Neural crest cell (in vitro differentiated cells): ENCODE data around the gene GPC6. TPM values are rescaled to one million over a fixed set of nuclear protein-coding genes. Genes with fewer than 3 reads are reported as not detected.

Experiments
- DNase-seq: peaks from one replicate; pipeline ENCODE4 v3.0.0; 2021; ENCODE audit warnings: low read depth, mixed read lengths, low spot score
- H3K27ac Mint-ChIP-seq: one replicate; pipeline ENCODE4 v1.8.0; 2021; ENCODE audit warnings: mild to moderate bottlenecking, mixed read lengths; ENCODE audit not compliant: unreplicated experiment
- H3K27me3 Mint-ChIP-seq: 2 replicates; pipeline ENCODE4 v1.8.0; 2021; ENCODE audit warnings: low read depth, mild to moderate bottlenecking, mixed read lengths
- H3K36me3 Mint-ChIP-seq: 2 replicates; pipeline ENCODE4 v1.8.0; 2021; ENCODE audit warnings: low read depth, mild to moderate bottlenecking, mixed read lengths
- H3K4me1 Mint-ChIP-seq: 2 replicates; pipeline ENCODE4 v1.8.0; 2021; ENCODE audit warnings: mixed read lengths
- H3K4me3 Mint-ChIP-seq: one replicate; pipeline ENCODE4 v1.8.0; 2021; ENCODE audit warnings: mild to moderate bottlenecking, mixed read lengths
- H3K9me3 Mint-ChIP-seq: 2 replicates; pipeline ENCODE4 v1.8.0; 2021; ENCODE audit warnings: mixed read lengths
- total RNA-seq: library from RNA; stranded (reverse); gene quantifications from 2 replicates; pipeline ENCODE4 v1.2.1, GENCODE V29; 2021
- TF ChIP-seq, protein P1 (sequence below): fragments of 200-600 bp; sonication (generic); conservative IDR thresholded peaks from 2 replicates; pipeline ENCODE4 v1.5.0; 2021; ENCODE audit warnings: antibody characterized with exemption, mild to moderate bottlenecking

GPC6 gene
- total RNA-seq, 1 donor from 2014 or later: 13.4 TPM

- Mint-ChIP-seq H3K27ac (no peak overlapping the region), H3K36me3 (no peaks in the 10 kb centered on the region), H3K9me3 (no peaks in the 10 kb centered on the region), H3K4me1 (peaks cover 34% of the 10 kb centered on the region), H3K27me3 (no peaks in the 10 kb centered on the region), H3K4me3 (no peak overlapping the region)
- TF ChIP-seq, protein P1, sequence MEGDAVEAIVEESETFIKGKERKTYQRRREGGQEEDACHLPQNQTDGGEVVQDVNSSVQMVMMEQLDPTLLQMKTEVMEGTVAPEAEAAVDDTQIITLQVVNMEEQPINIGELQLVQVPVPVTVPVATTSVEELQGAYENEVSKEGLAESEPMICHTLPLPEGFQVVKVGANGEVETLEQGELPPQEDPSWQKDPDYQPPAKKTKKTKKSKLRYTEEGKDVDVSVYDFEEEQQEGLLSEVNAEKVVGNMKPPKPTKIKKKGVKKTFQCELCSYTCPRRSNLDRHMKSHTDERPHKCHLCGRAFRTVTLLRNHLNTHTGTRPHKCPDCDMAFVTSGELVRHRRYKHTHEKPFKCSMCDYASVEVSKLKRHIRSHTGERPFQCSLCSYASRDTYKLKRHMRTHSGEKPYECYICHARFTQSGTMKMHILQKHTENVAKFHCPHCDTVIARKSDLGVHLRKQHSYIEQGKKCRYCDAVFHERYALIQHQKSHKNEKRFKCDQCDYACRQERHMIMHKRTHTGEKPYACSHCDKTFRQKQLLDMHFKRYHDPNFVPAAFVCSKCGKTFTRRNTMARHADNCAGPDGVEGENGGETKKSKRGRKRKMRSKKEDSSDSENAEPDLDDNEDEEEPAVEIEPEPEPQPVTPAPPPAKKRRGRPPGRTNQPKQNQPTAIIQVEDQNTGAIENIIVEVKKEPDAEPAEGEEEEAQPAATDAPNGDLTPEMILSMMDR: no peak
- DNase-seq: no peak
These were observed 1083.0 kb downstream of the GPC6 start for GRCh38 chr13:94309576-94309975.

DNA sequence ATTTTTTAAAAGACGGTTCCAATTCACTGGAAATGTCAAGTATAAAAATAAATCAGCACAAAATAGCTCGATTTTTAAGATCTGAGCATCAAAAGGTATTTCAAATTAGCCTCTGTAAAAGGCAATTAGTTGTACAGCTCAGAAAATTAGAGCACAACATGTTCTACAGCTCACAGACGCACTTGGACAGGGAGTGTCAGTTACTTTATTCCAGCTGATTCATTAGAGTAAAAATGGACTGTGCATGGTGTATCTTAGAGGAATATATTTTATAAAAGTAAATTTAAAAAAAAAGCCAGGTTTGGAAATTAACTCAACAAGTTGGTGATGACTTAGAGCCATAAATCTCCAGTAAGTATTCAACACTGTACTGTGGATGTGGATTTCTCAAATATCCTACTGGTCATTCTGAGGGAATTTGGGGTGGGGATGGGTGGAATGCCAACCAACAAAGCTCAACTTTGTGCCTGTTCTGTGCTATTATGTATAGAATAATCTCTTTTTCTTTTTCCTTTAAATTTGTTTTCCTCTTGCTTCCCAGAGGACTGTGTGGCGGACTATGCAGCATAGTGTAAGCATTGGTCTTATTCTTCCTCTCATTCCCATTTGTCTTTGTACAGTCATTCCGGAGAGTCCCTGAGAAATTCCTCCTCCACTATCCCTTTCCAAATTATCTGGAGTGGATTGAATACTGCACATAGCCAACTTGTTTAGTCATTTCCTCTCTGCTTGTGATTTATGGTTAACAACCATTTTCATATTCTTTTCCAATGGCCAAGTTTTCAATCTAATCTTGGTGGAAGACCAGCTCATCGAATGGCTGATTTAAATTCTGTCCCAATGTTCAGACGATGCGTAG, 1083.6 kb downstream of the GPC6 start:
- no peak for DNase-seq
- no peaks in the 10 kb centered on the region for H3K27me3 Mint-ChIP-seq
- H3K9me3 Mint-ChIP-seq: no peaks in the 10 kb centered on the region
- no peak overlapping the region for H3K27ac Mint-ChIP-seq
- peaks cover 32% of the 10 kb centered on the region for H3K4me1 Mint-ChIP-seq
- TF ChIP-seq, protein P1: no peak
- no peaks in the 10 kb centered on the region for H3K36me3 Mint-ChIP-seq
- no peak overlapping the region for H3K4me3 Mint-ChIP-seq

GRCh38 chr13:94311893-94312292, 1085.3 kb downstream of the GPC6 start:
- H3K9me3 Mint-ChIP-seq: no peaks in the 10 kb centered on the region

DNA sequence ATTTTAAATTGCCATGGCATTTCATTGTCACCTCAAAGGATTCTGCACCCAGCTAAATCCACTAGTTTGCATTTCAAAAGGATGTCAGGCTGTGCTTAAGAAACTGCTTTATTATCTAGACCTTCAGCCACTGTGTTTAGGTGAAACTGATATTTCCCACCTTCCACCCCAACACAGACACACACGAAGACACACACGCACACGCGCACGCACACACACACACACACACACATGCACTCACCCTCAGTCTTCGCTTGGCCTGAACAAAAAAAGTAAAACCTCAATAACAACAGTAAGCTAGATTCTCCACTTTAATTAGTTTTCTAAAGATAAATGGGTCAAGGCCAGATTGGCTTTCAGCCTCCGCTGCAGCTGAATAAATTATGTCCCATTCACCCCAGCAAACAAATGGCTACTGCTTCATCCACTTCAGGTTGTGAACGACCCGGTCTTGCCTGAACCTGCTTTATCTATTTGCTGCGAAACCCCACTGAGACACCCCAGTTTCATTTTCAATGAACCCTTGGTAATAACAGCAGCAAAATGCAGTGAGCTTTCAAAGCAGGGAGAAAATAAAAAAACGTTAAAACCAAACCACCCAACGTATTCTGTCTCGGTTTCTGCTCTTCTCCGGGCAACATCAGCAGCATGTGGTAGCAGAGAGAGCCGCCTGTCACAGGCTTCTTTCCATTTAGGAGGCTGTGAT, 1086.1 kb downstream of the GPC6 start:
- no peak for DNase-seq
- Mint-ChIP-seq H3K4me1 (peaks cover 41% of the 10 kb centered on the region), H3K4me3 (peak overlapping the region; percentile 68), H3K36me3 (no peaks in the 10 kb centered on the region), H3K27me3 (no peaks in the 10 kb centered on the region), H3K27ac (peak overlapping the region; percentile 73), H3K9me3 (no peaks in the 10 kb centered on the region)
- TF ChIP-seq, protein P1: no peak

More at GRCh38 chr13:94311893-94312292, 1085.3 kb downstream of the GPC6 start:
- Mint-ChIP-seq H3K4me1 (peaks cover 35% of the 10 kb centered on the region), H3K27ac (no peak overlapping the region), H3K27me3 (no peaks in the 10 kb centered on the region), H3K4me3 (no peak overlapping the region), H3K36me3 (no peaks in the 10 kb centered on the region)
- DNase-seq: no peak
- TF ChIP-seq, protein P1: no peak

- H3K4me3 Mint-ChIP-seq: peak overlapping the region; percentile 8
- H3K27ac Mint-ChIP-seq: no peak overlapping the region
- TF ChIP-seq, protein P1: no peak
- no peak for DNase-seq
- H3K4me1 Mint-ChIP-seq: peaks cover 40% of the 10 kb centered on the region
- H3K27me3 Mint-ChIP-seq: no peaks in the 10 kb centered on the region
- no peaks in the 10 kb centered on the region for H3K36me3 Mint-ChIP-seq
- H3K9me3 Mint-ChIP-seq: no peaks in the 10 kb centered on the region
These were observed 1086.8 kb downstream of the GPC6 start for GRCh38 chr13:94313321-94313910.
